H9 (cell line): ENCODE data around the gene LRRFIP1. TPM values are rescaled to one million over a fixed set of nuclear protein-coding genes. Genes with fewer than 3 reads are reported as not detected.

ENCODE experiments used
- DNase-seq: peaks from one replicate; pipeline ENCODE4 v3.0.0-alpha.2; 2017
- H2AFZ ChIP-seq: one replicate; pipeline ENCODE4 v1.6.1; 2013; ENCODE audit warnings: mild to moderate bottlenecking, low read length, control low read depth, moderate library complexity
- H2AK5ac ChIP-seq: 2 replicates; pipeline ENCODE4 v1.6.1; 2013; ENCODE audit warnings: low read length, control low read depth, mixed read lengths; ENCODE audit not compliant: insufficient read length
- H2BK120ac ChIP-seq: one replicate; pipeline ENCODE4 v1.6.1; 2013; ENCODE audit warnings: low read depth, mild to moderate bottlenecking, low read length, control low read depth, inconsistent platforms; ENCODE audit not compliant: poor library complexity, severe bottlenecking
- H2BK12ac ChIP-seq: 2 replicates; pipeline ENCODE4 v1.6.1; 2013; ENCODE audit warnings: low read length, control low read depth, mixed read lengths, low read depth; ENCODE audit not compliant: insufficient read length
- H2BK15ac ChIP-seq: 2 replicates; pipeline ENCODE4 v1.6.1; 2013; ENCODE audit warnings: low read depth, low read length, control low read depth
- H2BK20ac ChIP-seq: one replicate; pipeline ENCODE4 v1.6.1; 2013; ENCODE audit warnings: low read depth, mild to moderate bottlenecking, low read length, control low read depth, inconsistent platforms; ENCODE audit not compliant: poor library complexity, severe bottlenecking
- H2BK5ac ChIP-seq: 2 replicates; pipeline ENCODE4 v1.6.1; 2013; ENCODE audit warnings: low read length, control low read depth, mixed read lengths; ENCODE audit not compliant: insufficient read length
- H3K14ac ChIP-seq: 2 replicates; pipeline ENCODE4 v1.6.1; 2013; ENCODE audit warnings: low read length, control low read depth; ENCODE audit not compliant: insufficient read depth
- H3K18ac ChIP-seq: 2 replicates; pipeline ENCODE4 v1.6.1; 2013; ENCODE audit warnings: low read depth, mild to moderate bottlenecking, mixed read lengths, low read length, control low read depth; ENCODE audit not compliant: insufficient read length
- H3K23ac ChIP-seq: 2 replicates; pipeline ENCODE4 v1.6.1; 2013; ENCODE audit warnings: low read length, control low read depth, mixed read lengths, low read depth; ENCODE audit not compliant: insufficient read length
- H3K23me2 ChIP-seq: 2 replicates; pipeline ENCODE4 v1.6.1; 2013; ENCODE audit warnings: low read depth, mild to moderate bottlenecking, mixed read lengths, low read length, control low read depth; ENCODE audit not compliant: insufficient read length, poor library complexity, severe bottlenecking
- H3K27ac ChIP-seq: 2 replicates; pipeline ENCODE4 v1.5.1; 2013; ENCODE audit warnings: low read length, control low read depth, mixed read lengths, low read depth; ENCODE audit not compliant: insufficient read length
- H3K27me3 ChIP-seq: 2 replicates; pipeline ENCODE4 v1.6.1; 2013; ENCODE audit warnings: low read length, control low read depth, inconsistent platforms; ENCODE audit not compliant: insufficient read depth
- H3K4ac ChIP-seq: 2 replicates; pipeline ENCODE4 v1.6.1; 2013; ENCODE audit warnings: low read depth, mild to moderate bottlenecking, control low read depth, inconsistent platforms, low read length, moderate library complexity
- H3K4me1 ChIP-seq: 2 replicates; pipeline ENCODE4 v1.6.1; 2013; ENCODE audit warnings: low read length, control low read depth, inconsistent platforms; ENCODE audit not compliant: insufficient read depth
- H3K4me2 ChIP-seq: 2 replicates; pipeline ENCODE4 v1.6.1; 2013; ENCODE audit warnings: low read length, control low read depth, mixed read lengths; ENCODE audit not compliant: insufficient read length, insufficient read depth
- H3K56ac ChIP-seq: 2 replicates; pipeline ENCODE4 v1.6.1; 2013; ENCODE audit warnings: low read depth, mild to moderate bottlenecking, mixed read lengths, low read length, control low read depth; ENCODE audit not compliant: insufficient read length
- H3K79me1 ChIP-seq: 2 replicates; pipeline ENCODE4 v1.6.1; 2013; ENCODE audit warnings: low read depth, mild to moderate bottlenecking, moderate library complexity, low read length, control low read depth, inconsistent platforms; ENCODE audit not compliant: insufficient read depth, poor library complexity, severe bottlenecking
- H3K79me2 ChIP-seq: 2 replicates; pipeline ENCODE4 v1.6.1; 2013; ENCODE audit warnings: low read length, control low read depth, inconsistent platforms; ENCODE audit not compliant: insufficient read depth
- H3K9ac ChIP-seq: 2 replicates; pipeline ENCODE4 v1.6.1; 2013; ENCODE audit warnings: low read length, control low read depth, mixed read lengths; ENCODE audit not compliant: insufficient read length; ENCODE audit errors: extremely low read depth
- H3K9me3 ChIP-seq: one replicate; pipeline ENCODE4 v1.6.1; 2013; ENCODE audit warnings: low read depth, low read length, inconsistent platforms; ENCODE audit not compliant: control insufficient read depth
- H3T11ph ChIP-seq: one replicate; pipeline ENCODE4 v1.6.1; 2013; ENCODE audit warnings: mild to moderate bottlenecking, low read length, control low read depth, inconsistent platforms
- H4K20me1 ChIP-seq: one replicate; pipeline ENCODE4 v1.6.1; 2013; ENCODE audit not compliant: control insufficient read depth, insufficient read length, insufficient read depth
- H4K5ac ChIP-seq: 2 replicates; pipeline ENCODE4 v1.6.1; 2013; ENCODE audit warnings: low read depth, mild to moderate bottlenecking, mixed read lengths, low read length, control low read depth; ENCODE audit not compliant: insufficient read length
- H4K8ac ChIP-seq: replicated peaks from 2 replicates; pipeline ENCODE4 v1.6.1; 2013; ENCODE audit warnings: low read length, control low read depth, mixed read lengths, low read depth; ENCODE audit not compliant: insufficient read length
- H4K91ac ChIP-seq: 2 replicates; pipeline ENCODE4 v1.6.1; 2013; ENCODE audit warnings: low read depth, mild to moderate bottlenecking, moderate library complexity, mixed read lengths, low read length, control low read depth; ENCODE audit not compliant: insufficient read length
- H3K27ac Mint-ChIP-seq, 3 experiments: 2 replicates in 2 of 3; 3 replicates in 1 of 3; pipeline ENCODE4 v1.8.0; 2020 to 2021; ENCODE audit warnings: mixed read lengths in 3 of 3, mild to moderate bottlenecking in 1 of 3, moderate library complexity in 1 of 3
- H3K27me3 Mint-ChIP-seq: 2 replicates; pipeline ENCODE4 v1.8.0; 2021; ENCODE audit warnings: low read depth, mild to moderate bottlenecking, moderate library complexity, mixed read lengths
- H3K36me3 Mint-ChIP-seq, 3 experiments: 2 replicates in 2 of 3; 3 replicates in 1 of 3; pipeline ENCODE4 v1.8.0; 2020 to 2021; ENCODE audit warnings: low read depth in 3 of 3, mixed read lengths in 3 of 3; ENCODE audit not compliant: insufficient read depth in 1 of 3
- H3K4me1 Mint-ChIP-seq, 2 experiments: 2 replicates each; pipeline ENCODE4 v1.8.0; 2020; ENCODE audit warnings: mixed read lengths in 2 of 2
- H3K4me3 Mint-ChIP-seq, 2 experiments: 2 replicates in 1 of 2; 3 replicates in 1 of 2; pipeline ENCODE4 v1.8.0; 2020 to 2021; ENCODE audit warnings: mild to moderate bottlenecking in 2 of 2, mixed read lengths in 2 of 2, moderate library complexity in 1 of 2
- H3K9me3 Mint-ChIP-seq, 2 experiments: 2 replicates in 1 of 2; 3 replicates in 1 of 2; pipeline ENCODE4 v1.8.0; 2020; ENCODE audit warnings: mild to moderate bottlenecking in 2 of 2, mixed read lengths in 2 of 2, moderate library complexity in 1 of 2
- WGBS: extraction: QIAGEN DNeasy Blood & Tissue Kit; methylation state at CpG from one replicate; pipeline ENCODE4 v1.1.7; 2013; ENCODE audit warnings: missing lambda C conversion rate, low lambda C conversion rate, mixed read lengths; ENCODE audit not compliant: insufficient read length; ENCODE audit errors: extremely low coverage; 5-methylcytosine and 5-hydroxymethylcytosine counted together
- total RNA-seq: library from RNA; stranded (reverse); gene quantifications from 2 replicates; pipeline ENCODE4 v1.2.1, GENCODE V29; 2021
- TF ChIP-seq, protein P1 (sequence below): fragments of 200-600 bp; sonication (generic); conservative IDR thresholded peaks from 3 replicates; pipeline ENCODE4 v1.8.0; 2021; ENCODE audit warnings: antibody characterized with exemption, mild to moderate bottlenecking

LRRFIP1 gene
- total RNA-seq, 1 experiment from 2014 or later, result 38.5 TPM

DNA sequence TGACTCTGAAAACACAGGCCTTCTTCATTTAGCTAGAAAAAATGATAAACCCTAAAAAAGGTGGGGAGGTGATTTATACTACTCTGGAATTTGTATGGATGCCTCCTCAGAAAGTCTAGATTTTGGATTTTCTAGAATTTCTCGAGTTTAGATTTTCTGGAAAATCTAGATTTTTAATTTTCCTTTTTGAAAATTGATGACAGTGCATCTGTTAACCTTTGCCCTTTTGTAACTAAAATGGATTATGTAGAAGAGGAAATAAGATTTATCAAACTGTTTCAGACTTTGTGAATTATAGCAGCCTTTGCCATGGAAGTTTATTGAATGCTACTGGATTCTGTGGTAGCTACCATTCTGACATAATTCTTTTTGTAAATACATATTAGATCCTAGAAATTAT is 95.6 kb downstream of the LRRFIP1 start:
- H3K27me3 ChIP-seq, result no peaks in the 10 kb centered on the region
- H3K9ac ChIP-seq, result no peak overlapping the region
- H2BK5ac ChIP-seq, result no peak overlapping the region
- WGBS, result no CpG with 5 or more reads among the region's 1 CpG
- TF ChIP-seq, protein P1, sequence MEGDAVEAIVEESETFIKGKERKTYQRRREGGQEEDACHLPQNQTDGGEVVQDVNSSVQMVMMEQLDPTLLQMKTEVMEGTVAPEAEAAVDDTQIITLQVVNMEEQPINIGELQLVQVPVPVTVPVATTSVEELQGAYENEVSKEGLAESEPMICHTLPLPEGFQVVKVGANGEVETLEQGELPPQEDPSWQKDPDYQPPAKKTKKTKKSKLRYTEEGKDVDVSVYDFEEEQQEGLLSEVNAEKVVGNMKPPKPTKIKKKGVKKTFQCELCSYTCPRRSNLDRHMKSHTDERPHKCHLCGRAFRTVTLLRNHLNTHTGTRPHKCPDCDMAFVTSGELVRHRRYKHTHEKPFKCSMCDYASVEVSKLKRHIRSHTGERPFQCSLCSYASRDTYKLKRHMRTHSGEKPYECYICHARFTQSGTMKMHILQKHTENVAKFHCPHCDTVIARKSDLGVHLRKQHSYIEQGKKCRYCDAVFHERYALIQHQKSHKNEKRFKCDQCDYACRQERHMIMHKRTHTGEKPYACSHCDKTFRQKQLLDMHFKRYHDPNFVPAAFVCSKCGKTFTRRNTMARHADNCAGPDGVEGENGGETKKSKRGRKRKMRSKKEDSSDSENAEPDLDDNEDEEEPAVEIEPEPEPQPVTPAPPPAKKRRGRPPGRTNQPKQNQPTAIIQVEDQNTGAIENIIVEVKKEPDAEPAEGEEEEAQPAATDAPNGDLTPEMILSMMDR, result no peak
- no peaks in the 10 kb centered on the region for H3K23me2 ChIP-seq
- no peak overlapping the region for H3K18ac ChIP-seq
- H2BK15ac ChIP-seq, result no peak overlapping the region
- no peaks in the 10 kb centered on the region for H3K9me3 Mint-ChIP-seq
- peaks cover 0 to 2% (median 0%) of the 10 kb centered on the region in 3 experiments; a peak in 3 of 7 replicates for H3K36me3 Mint-ChIP-seq
- no peaks in the 10 kb centered on the region for H4K20me1 ChIP-seq
- H2BK12ac ChIP-seq, result no peak overlapping the region
- H2BK120ac ChIP-seq, result no peak overlapping the region
- H3T11ph ChIP-seq, result no peak overlapping the region
- H3K9me3 ChIP-seq, result no peaks in the 10 kb centered on the region
- H3K79me1 ChIP-seq, result no peaks in the 10 kb centered on the region
- no peak overlapping the region for H3K27ac ChIP-seq
- no peak overlapping the region for H3K4me3 Mint-ChIP-seq
- DNase-seq, result no peak
- H2AFZ ChIP-seq, result no peak overlapping the region
- no peak overlapping the region for H3K27ac Mint-ChIP-seq
- H4K5ac ChIP-seq, result no peak overlapping the region
- H3K79me2 ChIP-seq, result peaks cover 2% of the 10 kb centered on the region; the same call in 1 of the 2 replicates
- H4K8ac ChIP-seq, result no peak overlapping the region
- H3K4ac ChIP-seq, result no peak overlapping the region
- no peak overlapping the region for H3K4me2 ChIP-seq
- no peak overlapping the region for H3K14ac ChIP-seq
- H2AK5ac ChIP-seq, result no peak overlapping the region
- no peak overlapping the region for H4K91ac ChIP-seq
- no peaks in the 10 kb centered on the region for H3K27me3 Mint-ChIP-seq
- no peak overlapping the region for H3K56ac ChIP-seq
- H3K4me1 ChIP-seq, result no peaks in the 10 kb centered on the region; the same call in 1 of the 2 replicates
- no peak overlapping the region for H3K23ac ChIP-seq
- no peak overlapping the region for H2BK20ac ChIP-seq
- peaks cover 14 to 15% of the 10 kb centered on the region in 2 experiments for H3K4me1 Mint-ChIP-seq
